WI38 (cell line): ENCODE data around the gene KIAA0232.

Experiments used
- H3K4me3 ChIP-seq: 2 replicates; pipeline ENCODE4 v1.5.1; 2011; ENCODE audit warnings: low read depth, mild to moderate bottlenecking, control low read depth, low read length
- TF ChIP-seq, protein P1 (sequence below): IDR thresholded peaks from 2 replicates; pipeline ENCODE4 v1.5.1; 2012; ENCODE audit warnings: low read depth, mild to moderate bottlenecking, control low read depth, low read length

Gene KIAA0232

DNA sequence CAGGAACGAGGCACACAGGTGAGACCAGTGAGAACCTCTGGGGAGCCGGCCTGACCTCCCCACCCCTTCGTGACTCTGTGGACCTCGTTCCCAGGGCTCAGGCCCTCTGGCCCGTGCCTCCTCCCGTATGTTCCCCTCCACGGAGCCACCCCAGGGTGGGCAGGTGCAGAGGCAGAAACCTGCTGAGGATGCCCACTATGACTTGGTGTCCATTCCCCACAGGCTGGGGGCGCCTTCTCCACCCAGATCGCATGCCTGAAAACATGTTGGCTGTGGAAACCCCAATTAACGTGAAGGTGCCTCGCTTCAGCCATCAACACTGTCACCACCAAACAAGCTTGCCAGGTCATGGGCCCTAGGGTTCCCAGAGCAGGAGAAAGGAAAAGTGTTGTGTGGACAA, 39.5 kb upstream of the KIAA0232 start:
- no peak overlapping the region for H3K4me3 ChIP-seq
- TF ChIP-seq, protein P1, sequence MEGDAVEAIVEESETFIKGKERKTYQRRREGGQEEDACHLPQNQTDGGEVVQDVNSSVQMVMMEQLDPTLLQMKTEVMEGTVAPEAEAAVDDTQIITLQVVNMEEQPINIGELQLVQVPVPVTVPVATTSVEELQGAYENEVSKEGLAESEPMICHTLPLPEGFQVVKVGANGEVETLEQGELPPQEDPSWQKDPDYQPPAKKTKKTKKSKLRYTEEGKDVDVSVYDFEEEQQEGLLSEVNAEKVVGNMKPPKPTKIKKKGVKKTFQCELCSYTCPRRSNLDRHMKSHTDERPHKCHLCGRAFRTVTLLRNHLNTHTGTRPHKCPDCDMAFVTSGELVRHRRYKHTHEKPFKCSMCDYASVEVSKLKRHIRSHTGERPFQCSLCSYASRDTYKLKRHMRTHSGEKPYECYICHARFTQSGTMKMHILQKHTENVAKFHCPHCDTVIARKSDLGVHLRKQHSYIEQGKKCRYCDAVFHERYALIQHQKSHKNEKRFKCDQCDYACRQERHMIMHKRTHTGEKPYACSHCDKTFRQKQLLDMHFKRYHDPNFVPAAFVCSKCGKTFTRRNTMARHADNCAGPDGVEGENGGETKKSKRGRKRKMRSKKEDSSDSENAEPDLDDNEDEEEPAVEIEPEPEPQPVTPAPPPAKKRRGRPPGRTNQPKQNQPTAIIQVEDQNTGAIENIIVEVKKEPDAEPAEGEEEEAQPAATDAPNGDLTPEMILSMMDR = no peak

DNA sequence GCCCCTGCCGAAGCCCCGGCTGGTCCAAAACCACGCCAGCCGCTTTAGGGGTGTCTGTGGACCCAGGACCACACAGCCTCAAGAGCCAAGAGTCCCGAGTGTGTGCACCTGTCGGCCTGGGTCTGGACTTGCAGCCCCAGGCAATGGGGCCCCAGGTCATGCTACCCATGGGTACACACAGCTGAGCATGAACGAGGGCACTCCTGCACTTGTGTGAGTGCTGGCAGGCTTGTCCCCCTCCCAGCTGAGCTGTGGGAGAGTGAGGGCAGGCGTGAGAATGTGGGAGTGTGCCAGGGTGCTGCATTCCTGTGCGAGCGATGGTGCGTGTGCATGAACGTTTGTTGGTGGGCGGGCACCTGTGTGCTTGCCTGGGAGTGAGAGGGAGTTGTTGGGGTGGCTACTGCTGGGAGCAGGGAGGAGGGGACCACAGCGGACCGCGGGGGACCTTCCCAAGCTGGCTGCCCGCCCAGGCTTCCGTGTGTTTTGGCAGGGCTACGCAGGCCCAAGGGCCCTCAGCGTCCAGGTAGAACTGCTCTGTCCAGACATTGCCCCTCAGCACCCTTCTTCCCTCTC, 35.7 kb upstream of the KIAA0232 start:
- H3K4me3 ChIP-seq = no peak overlapping the region
- TF ChIP-seq, protein P1 = no peak

DNA sequence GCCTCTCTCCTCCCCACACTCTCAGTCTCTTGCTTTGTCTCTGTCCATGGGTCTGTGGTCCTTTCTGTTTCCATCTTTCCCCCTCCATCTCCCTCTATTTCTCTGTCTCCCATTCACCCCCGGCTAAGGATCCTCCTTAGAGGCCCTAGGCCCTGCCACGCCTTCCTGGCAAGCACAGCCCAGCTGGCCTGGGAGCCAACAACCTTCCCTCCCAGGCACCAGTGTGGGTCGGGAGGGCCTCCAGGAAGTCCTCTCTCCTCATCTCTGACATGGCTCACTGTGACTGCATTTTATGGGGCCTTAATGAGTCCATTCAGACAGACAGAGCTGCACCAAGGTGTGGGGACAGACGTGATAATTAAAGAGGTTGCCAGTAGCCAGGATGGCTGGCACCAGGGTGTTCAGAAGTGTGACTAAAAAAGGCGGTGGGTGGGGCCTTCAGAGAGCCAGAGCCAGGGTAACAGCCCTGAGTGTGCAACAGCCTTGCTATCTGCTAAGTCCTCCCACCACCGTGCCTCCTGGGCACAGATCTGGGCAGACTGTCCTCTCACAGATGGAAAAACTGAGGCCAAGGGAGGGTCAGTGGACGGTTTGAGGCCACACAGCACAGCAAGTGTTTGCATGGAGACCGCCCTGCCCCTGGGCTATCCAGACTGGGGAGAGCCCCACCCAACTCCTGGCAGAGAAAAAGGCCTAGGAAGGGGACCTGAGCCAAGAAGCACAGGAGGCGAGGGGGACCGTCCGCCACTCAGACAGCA, 35.1 kb upstream of the KIAA0232 start:
- TF ChIP-seq, protein P1 = no peak
- H3K4me3 ChIP-seq = no peak overlapping the region

DNA sequence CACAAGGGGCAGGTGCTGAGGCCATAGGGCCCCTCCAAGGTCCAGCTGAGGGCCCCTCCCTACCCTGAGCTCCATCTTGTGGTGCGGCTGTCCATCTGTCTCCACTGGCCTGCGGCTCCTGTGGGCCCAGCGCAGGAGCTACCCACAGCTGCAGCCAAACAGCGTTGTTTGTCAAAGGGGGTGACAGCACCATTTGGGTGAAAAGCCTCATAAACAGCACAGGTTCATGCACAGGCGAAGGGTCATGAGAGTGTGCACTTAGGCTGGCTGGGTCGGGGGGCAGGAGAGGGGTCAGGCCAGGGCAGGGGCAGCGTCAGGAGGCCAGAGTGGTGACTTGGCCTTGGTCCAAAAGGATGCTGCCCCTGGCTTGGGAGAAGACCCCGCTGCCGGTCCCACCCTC, 34.2 kb upstream of the KIAA0232 start:
- TF ChIP-seq, protein P1 = no peak
- H3K4me3 ChIP-seq = no peak overlapping the region

DNA sequence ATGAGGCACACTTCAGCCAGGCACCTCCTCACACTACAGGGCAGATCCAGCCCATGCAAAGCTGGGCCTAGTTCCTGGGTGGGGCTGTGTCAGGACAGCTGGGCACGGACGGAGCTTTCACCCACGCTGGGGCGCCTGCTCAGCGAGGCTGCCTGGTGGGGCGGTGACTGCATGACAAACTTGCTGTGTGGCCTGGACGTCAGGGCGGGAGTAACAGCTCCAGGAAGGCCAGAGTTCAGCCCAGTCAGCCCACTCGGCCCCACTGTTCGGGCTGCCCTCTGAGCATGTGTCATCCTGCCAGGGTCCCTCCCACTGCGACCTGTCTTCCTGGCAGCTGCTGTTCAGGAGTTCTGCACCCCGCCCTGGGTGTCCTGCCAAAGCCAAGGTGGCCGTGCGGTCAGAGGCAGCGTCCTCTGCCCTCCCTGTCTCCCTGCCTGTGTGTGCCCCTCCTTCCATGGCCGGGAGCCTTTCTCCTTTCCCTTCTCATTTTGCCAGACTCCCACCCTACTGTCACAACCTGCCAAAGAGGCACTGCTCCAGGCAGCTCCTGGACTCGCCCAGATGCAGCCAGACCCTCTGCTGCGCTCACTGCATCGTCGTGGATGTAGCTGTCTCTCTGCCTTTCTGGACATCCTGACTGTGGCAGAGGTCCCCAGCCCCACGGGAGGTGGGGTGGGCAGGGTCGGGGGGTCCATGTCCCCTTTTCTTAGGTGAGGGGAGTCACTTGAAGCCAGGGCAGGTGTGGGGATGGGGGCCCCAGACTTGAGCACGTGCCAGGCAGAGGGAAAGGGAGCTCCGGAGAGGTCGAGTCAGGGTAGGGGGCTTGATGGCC, 33.0 kb upstream of the KIAA0232 start:
- H3K4me3 ChIP-seq = no peak overlapping the region
- TF ChIP-seq, protein P1 = no peak

DNA sequence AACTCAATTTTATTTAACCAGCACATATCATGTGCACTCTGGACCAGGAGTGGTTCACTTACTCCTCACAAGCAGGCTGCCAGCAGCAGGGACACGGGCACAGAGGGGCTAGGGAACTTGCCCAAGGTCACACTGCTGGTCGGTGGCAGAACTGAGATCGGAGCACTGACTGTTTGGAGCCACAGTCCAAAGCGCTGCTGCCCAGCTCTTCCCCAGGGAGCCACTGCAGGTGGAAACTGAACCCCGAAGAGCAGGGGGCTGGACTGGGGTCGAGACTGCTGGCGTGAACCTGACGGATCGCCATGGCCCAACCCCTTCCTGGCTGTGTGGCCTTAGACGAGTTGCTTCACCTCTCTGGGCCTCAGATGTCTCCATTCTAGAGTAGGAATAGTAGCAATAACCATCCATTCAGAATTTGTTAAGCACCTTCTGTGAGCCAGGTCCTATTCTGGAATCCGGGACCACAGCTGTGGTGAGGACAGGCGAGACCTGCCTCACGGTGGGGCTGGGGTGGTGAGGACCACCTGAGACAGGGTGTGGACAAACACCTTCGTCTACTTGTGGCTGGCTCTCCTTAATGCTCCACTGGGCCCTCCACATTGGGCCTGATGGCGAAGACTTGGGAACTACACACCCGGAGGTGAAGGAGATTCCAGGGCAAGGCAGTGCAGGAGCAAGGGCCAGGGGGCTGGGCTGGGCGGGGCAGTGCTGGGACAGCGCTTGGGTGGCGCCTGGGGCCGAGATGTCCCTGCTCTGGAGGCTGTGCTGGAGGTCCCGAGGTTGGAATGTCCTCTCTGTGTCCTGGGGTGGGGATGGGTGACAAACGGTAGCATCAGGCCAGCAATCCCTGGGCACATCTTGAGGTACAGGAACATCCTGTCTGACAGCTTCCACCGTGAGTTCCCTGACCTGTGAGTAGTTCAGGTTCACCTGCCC, 32.0 kb upstream of the KIAA0232 start:
- H3K4me3 ChIP-seq = no peak overlapping the region

More for the DNA sequence above, 32.0 kb upstream of the KIAA0232 start:
- TF ChIP-seq, protein P1 = no peak
